HepG2 (cell line): ENCODE data around the gene TEX29.

Source experiments
- EHMT2 ChIP-seq: fragments of 200-600 bp; sonication (generic); IDR thresholded peaks from 2 replicates; pipeline ENCODE4 v1.7.0; 2017; ENCODE audit warnings: antibody characterized with exemption, low read depth, low read length, borderline replicate concordance
- SIN3A ChIP-seq: IDR thresholded peaks from 2 replicates; pipeline ENCODE4 v1.6.1; 2011; ENCODE audit warnings: low read depth, mild to moderate bottlenecking, control low read depth, low read length, borderline replicate concordance
- SP2 ChIP-seq: sonication (generic); formaldehyde crosslinking; IDR thresholded peaks from 2 replicates; pipeline ENCODE4 v1.5.1; 2020; ENCODE audit warnings: mild to moderate bottlenecking, missing genetic modification reagents
- ZFP36L1 ChIP-seq: sonication (generic); formaldehyde crosslinking; IDR thresholded peaks from 2 replicates; pipeline ENCODE4 v1.8.0; 2022; ENCODE audit warnings: mild to moderate bottlenecking, missing genetic modification reagents, moderate library complexity
- TF ChIP-seq, protein P1 (sequence below): sonication (generic); formaldehyde crosslinking; IDR thresholded peaks from 2 replicates; pipeline ENCODE4 v1.5.0; 2020; ENCODE audit warnings: mild to moderate bottlenecking, missing genetic modification reagents, moderate library complexity
- TF ChIP-seq, protein P2 (sequence below): sonication (generic); formaldehyde crosslinking; conservative IDR thresholded peaks from 2 replicates; pipeline ENCODE4 v1.8.0; 2022; ENCODE audit warnings: missing genetic modification reagents

DNA sequence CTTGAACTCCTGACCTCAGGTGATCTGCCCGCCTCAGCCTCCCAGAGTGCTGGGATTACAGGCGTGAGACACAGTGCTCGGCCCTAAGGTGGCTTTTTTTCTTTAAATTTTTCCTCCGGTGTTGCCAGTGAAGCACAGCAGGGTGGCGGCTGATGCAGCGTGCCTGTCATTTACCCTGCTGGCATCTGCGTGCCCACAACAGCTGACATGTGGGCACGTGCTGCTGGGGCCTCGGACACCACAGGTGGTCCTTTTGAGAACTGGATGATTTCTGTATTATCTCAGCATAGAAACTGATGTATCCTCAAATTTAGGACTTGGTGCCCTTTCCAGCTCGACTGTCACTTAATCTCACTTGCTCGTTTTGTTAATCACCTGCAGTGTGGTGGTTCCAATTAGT lies 31.2 kb upstream of the TEX29 start:
- TF ChIP-seq, protein P1, sequence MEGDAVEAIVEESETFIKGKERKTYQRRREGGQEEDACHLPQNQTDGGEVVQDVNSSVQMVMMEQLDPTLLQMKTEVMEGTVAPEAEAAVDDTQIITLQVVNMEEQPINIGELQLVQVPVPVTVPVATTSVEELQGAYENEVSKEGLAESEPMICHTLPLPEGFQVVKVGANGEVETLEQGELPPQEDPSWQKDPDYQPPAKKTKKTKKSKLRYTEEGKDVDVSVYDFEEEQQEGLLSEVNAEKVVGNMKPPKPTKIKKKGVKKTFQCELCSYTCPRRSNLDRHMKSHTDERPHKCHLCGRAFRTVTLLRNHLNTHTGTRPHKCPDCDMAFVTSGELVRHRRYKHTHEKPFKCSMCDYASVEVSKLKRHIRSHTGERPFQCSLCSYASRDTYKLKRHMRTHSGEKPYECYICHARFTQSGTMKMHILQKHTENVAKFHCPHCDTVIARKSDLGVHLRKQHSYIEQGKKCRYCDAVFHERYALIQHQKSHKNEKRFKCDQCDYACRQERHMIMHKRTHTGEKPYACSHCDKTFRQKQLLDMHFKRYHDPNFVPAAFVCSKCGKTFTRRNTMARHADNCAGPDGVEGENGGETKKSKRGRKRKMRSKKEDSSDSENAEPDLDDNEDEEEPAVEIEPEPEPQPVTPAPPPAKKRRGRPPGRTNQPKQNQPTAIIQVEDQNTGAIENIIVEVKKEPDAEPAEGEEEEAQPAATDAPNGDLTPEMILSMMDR (CRISPR knock-in tag) = no peak
- TF ChIP-seq, protein P2, sequence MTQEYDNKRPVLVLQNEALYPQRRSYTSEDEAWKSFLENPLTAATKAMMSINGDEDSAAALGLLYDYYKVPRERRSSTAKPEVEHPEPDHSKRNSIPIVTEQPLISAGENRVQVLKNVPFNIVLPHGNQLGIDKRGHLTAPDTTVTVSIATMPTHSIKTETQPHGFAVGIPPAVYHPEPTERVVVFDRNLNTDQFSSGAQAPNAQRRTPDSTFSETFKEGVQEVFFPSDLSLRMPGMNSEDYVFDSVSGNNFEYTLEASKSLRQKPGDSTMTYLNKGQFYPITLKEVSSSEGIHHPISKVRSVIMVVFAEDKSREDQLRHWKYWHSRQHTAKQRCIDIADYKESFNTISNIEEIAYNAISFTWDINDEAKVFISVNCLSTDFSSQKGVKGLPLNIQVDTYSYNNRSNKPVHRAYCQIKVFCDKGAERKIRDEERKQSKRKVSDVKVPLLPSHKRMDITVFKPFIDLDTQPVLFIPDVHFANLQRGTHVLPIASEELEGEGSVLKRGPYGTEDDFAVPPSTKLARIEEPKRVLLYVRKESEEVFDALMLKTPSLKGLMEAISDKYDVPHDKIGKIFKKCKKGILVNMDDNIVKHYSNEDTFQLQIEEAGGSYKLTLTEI (CRISPR knock-in tag) = no peak
- TF ChIP-seq EHMT2 = no peak
- no peak for TF ChIP-seq SP2 (CRISPR knock-in tag)
- TF ChIP-seq ZFP36L1 = no peak
- no peak for TF ChIP-seq SIN3A
